K562 (cell line): ENCODE results near the gene GALT. TPM values are rescaled to one million over a fixed set of nuclear protein-coding genes. Genes with fewer than 3 reads are reported as not detected.

Source experiments
- ETV5 ChIP-seq: sonication (generic); formaldehyde crosslinking; IDR thresholded peaks from 2 replicates; pipeline ENCODE4 v1.4.0; 2020; ENCODE audit warnings: low read depth, mild to moderate bottlenecking, missing genetic modification reagents
- FOXA3 ChIP-seq, 2 experiments: fragments of 450-650 bp in 1 of 2; sonication (generic) in 1 of 2; formaldehyde crosslinking; IDR thresholded peaks in 1 of 2; conservative IDR thresholded peaks in 1 of 2; 2 replicates each; pipeline versions ENCODE4 v1.4.0 to v1.8.0; 2020 to 2022; ENCODE audit warnings: mild to moderate bottlenecking in 2 of 2, missing genetic modification reagents in 1 of 2
- FOXK2 ChIP-seq, 2 experiments: fragments of 450-650 bp; IDR thresholded peaks in 1 of 2; conservative IDR thresholded peaks in 1 of 2; 2 replicates each; pipeline ENCODE4 v1.6.1; 2016; ENCODE audit warnings: low read depth in 2 of 2, mild to moderate bottlenecking in 1 of 2
- FUS ChIP-seq: fragments of 200-400 bp; formaldehyde crosslinking; optimal IDR thresholded peaks from 2 replicates; pipeline ENCODE3; 2017; ENCODE audit warnings: low read depth, low read length
- MYC ChIP-seq, 2 experiments: fragments of 250-450 bp in 1 of 2; sonication (Bioruptor Pico) in 1 of 2; IDR thresholded peaks; 2 replicates each; pipeline versions ENCODE4 v1.5.1 to v1.6.1; 2012 to 2021; ENCODE audit warnings: low read depth in 2 of 2, borderline replicate concordance in 1 of 2, improper control_type of control experiment in 1 of 2, low read length in 1 of 2, mild to moderate bottlenecking in 1 of 2, moderate library complexity in 1 of 2
- NR4A1 ChIP-seq, 2 experiments: fragments of 250-450 bp in 1 of 2; fragments of 450-650 bp in 1 of 2; sonication (Bioruptor Pico) in 1 of 2; IDR thresholded peaks; 2 replicates each; pipeline versions ENCODE4 v1.4.0 to v1.6.1; 2016 to 2020; ENCODE audit warnings: mild to moderate bottlenecking in 2 of 2, missing compliant biosample characterization in 1 of 2, missing genetic modification characterization in 1 of 2, moderate library complexity in 1 of 2
- PKNOX1 ChIP-seq: fragments of 450-650 bp; IDR thresholded peaks from 2 replicates; pipeline ENCODE4 v1.6.1; 2016
- POLR2G ChIP-seq: fragments of 200-400 bp; formaldehyde crosslinking; IDR thresholded peaks from 2 replicates; pipeline ENCODE4 v1.6.1; 2017; ENCODE audit warnings: low read depth, mild to moderate bottlenecking, antibody characterized with exemption, low read length, moderate library complexity
- RAD21 ChIP-seq, 2 experiments: fragments of 250-450 bp in 1 of 2; fragments of 450-650 bp in 1 of 2; sonication (Bioruptor Pico) in 1 of 2; formaldehyde crosslinking in 1 of 2; IDR thresholded peaks in 1 of 2; conservative IDR thresholded peaks in 1 of 2; 2 replicates each; pipeline versions ENCODE4 v1.4.0 to v1.8.0; 2020 to 2022; ENCODE audit warnings: mild to moderate bottlenecking in 2 of 2, moderate library complexity in 1 of 2
- RBFOX2 ChIP-seq: fragments of 200-400 bp; formaldehyde crosslinking; IDR thresholded peaks from 2 replicates; pipeline ENCODE4 v1.6.1; 2017; ENCODE audit warnings: low read depth, mild to moderate bottlenecking, low read length, moderate library complexity
- REST ChIP-seq, 2 experiments: fragments of 450-650 bp; formaldehyde crosslinking in 1 of 2; IDR thresholded peaks; 2 replicates each; pipeline versions ENCODE4 v1.4.0 to v1.6.1; 2014 to 2020; ENCODE audit warnings: mild to moderate bottlenecking in 2 of 2, borderline replicate concordance in 1 of 2, low read depth in 1 of 2
- TARDBP ChIP-seq: fragments of 450-650 bp; IDR thresholded peaks from 2 replicates; pipeline ENCODE4 v1.6.1; 2016
- YY1 ChIP-seq, 3 experiments: IDR thresholded peaks; 2 replicates each; pipeline ENCODE4 v1.6.1; 2011; ENCODE audit warnings: low read length in 2 of 3, mild to moderate bottlenecking in 2 of 3, moderate library complexity in 2 of 3, borderline replicate concordance in 1 of 3, control low read depth in 1 of 3, low read depth in 1 of 3; ENCODE audit not compliant: insufficient read depth in 3 of 3, insufficient replicate concordance in 2 of 3, control insufficient read depth in 1 of 3, insufficient read length in 1 of 3; ENCODE audit errors: extremely low read depth in 1 of 3
- polyA plus RNA-seq, 8 experiments: library from polyadenylated mRNA; depleted of rRNA in 4 of 8; stranded (reverse) in 5 of 8; unstranded in 3 of 8; fragments of >200 nt; fragmentation: Nextera tagmentation in 2 of 8; fragmentation: Illumina TruSeq in 1 of 8; extraction: Ambion mirVana in 2 of 8; extraction: Trizol in 1 of 8; gene quantifications; 2 replicates each; pipeline versions ENCODE4 v1.2.1 to v1.2.3, GENCODE V29; 2011 to 2014; ENCODE audit warnings: inconsistent platforms in 1 of 8, missing spikeins in 1 of 8
- total RNA-seq, 7 experiments: library from RNA; depleted of rRNA in 6 of 7; stranded (reverse); fragments of >200 nt in 6 of 7; fragmentation: Illumina TruSeq in 2 of 7; extraction: Trizol in 2 of 7; gene quantifications; 2 replicates each; pipeline versions ENCODE4 v1.2.1 to v1.2.3, GENCODE V29; 2011 to 2021; ENCODE audit warnings: low replicate concordance in 1 of 7

GALT gene
- total and polyA plus RNA-seq, 9 of the 15 experiments (the other 6 are each of a cell fraction or from before 2014, with no cell fraction given): 7.3 to 29.2 (median 15.6) TPM

- peak in 2 of 3 experiments; percentile 56 to 62 for TF ChIP-seq YY1 (IDR thresholded peaks at IDR 0.05; ENCODE audit: borderline replicate concordance in 1 of 3, control insufficient read depth in 1 of 3, extremely low read depth in 1 of 3, insufficient read depth in 3 of 3, insufficient read length in 1 of 3, insufficient replicate concordance in 2 of 3, low read depth in 1 of 3, low read length in 2 of 3)
- TF ChIP-seq TARDBP: peak; percentile 72; the same call in 1 of the 2 replicates
- TF ChIP-seq FOXA3 (CRISPR knock-in tag; conservative IDR thresholded peaks at IDR 0.05 in 1 of 2, IDR thresholded peaks at IDR 0.05 in 1 of 2): 0 out of 4 replicates have a peak, but pooled peaks of 1 of the 2 experiments have one; percentile 13
- peak; percentile 79 for TF ChIP-seq PKNOX1
- peak; percentile 70 for TF ChIP-seq MYC (IDR thresholded peaks at IDR 0.05; ENCODE audit: low read depth, low read length)
- TF ChIP-seq MYC (CRISPR knock-in tag; IDR thresholded peaks at IDR 0.05; ENCODE audit: borderline replicate concordance, low read depth): no peak
- TF ChIP-seq RAD21 (CRISPR knock-in tag; conservative IDR thresholded peaks at IDR 0.05 in 1 of 2, IDR thresholded peaks at IDR 0.05 in 1 of 2): 0 out of 4 replicates have a peak, but pooled peaks of 1 of the 2 experiments have one; percentile 31
- TF ChIP-seq FUS: no peak
- peak; percentile 40; the same call in 1 of the 2 replicates for TF ChIP-seq ETV5
- TF ChIP-seq FOXK2 (conservative IDR thresholded peaks at IDR 0.05 in 1 of 2, IDR thresholded peaks at IDR 0.05 in 1 of 2; ENCODE audit: low read depth in 2 of 2): peak; percentile 37 to 70; a peak in 3 of 4 replicates
- TF ChIP-seq POLR2G: peak; percentile 81
- peak; percentile 84 for TF ChIP-seq REST (IDR thresholded peaks at IDR 0.05; ENCODE audit: borderline replicate concordance)
- no peak for TF ChIP-seq REST (CRISPR knock-in tag; IDR thresholded peaks at IDR 0.05; ENCODE audit: low read depth)
- no peak for TF ChIP-seq NR4A1 (CRISPR knock-in tag; IDR thresholded peaks at IDR 0.05)
- TF ChIP-seq NR4A1 (tag; IDR thresholded peaks at IDR 0.05): no peak; the same call in 1 of the 2 replicates
- TF ChIP-seq RBFOX2: peak; percentile 76
Measured at GRCh38 chr9:34646211-34647083, at the start of gene GALT (continued).
